ENCODE data around the gene TCF20.

TCF20 gene

DNA sequence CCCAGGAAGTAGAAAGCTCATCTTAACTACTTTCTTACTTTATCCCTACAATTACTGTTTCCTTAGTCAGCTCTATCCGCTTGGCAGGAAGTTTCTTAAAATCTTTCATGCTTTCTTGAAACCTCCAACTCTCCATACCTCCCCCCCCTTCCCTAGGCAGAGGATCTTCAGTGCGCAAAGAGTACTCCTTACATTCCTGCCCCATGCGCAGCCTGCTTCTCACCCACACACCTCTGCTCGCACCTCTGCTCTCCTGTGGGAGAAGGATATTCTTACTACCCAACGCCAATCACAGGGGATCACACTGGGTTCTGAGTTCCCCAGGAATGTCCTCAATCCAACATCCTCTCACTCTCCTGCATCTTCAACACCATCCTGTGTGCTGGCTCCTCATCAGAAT lies 12.3 kb downstream of the TCF20 start:
- DNase-seq (ENCODE audit: low read depth) = no peak

- no peak for DNase-seq (ENCODE audit: low read depth)
Measured at GRCh38 chr22:42257386-42257785, 13.1 kb downstream of the TCF20 start.

DNA sequence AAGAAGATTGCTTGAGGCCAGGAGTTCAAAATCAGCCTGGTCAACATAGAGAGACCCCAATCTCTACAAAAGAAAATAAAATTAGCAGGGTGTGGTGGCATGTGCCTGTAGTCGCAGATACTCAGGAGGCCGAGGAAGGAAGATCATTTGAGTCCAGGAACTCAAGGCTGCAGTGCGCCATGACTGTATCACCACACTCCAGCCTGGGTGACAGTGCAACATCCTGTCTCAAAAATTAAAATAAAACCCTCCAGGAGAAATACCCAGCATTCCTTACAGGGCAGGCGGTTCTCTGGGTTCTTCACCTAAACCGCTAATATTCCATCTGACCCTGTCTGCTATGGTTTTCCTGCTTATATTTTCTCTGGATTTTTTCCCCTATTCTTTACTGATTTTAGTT lies 13.5 kb downstream of the TCF20 start:
- no peak for DNase-seq (ENCODE audit: low read depth)

DNA sequence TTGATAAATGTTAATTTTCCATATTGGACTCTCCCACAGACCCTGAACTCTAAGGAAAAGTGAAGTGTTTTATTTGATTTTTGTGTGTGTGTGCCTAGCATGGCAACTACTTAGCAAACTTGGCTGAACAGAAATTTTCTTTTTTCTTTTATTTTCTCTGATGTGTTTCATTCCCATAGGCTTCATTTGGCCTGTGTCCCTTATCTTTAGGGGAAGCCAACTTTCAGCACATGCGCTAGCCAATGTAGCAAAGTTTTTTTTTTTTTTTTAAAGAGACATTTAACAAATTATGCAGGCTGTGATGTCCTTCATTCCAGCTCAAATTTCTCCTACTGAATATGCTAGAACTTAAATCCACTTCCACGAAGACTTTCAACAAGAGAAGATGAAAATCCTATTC lies 14.2 kb downstream of the TCF20 start:
- DNase-seq (ENCODE audit: low read depth) = no peak

GRCh38 chr22:42249831-42250230 lies 20.6 kb downstream of the TCF20 start:
- DNase-seq (ENCODE audit: low read depth) = no peak

GRCh38 chr22:42248995-42249394 lies 21.5 kb downstream of the TCF20 start:
- no peak for DNase-seq (ENCODE audit: low read depth)

DNA sequence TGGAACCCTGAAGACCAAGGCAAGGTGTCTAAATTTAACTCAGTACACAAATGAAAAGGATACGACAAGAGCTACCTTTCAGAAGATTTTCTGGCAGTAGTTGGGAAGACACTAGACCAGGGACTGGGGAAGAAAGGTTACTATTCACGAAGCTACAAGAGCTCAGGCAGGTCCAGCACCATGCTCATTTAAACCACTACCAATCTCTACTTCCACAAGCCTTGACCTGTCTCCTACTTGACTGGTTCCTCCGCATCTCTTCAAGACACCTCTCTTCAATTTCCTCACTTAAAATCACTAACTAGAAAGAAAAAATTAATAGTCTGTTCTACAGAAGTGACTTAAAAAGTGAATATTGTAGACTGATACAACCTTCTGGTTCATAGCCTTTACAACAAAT lies 22.9 kb downstream of the TCF20 start:
- DNase-seq (ENCODE audit: low read depth) = no peak

- no peak for DNase-seq (ENCODE audit: low read depth)
Measured at GRCh38 chr22:42243802-42244060, 26.7 kb downstream of the TCF20 start.

GRCh38 chr22:42236848-42237247 lies 33.6 kb downstream of the TCF20 start:
- DNase-seq (ENCODE audit: low read depth) = no peak

DNA sequence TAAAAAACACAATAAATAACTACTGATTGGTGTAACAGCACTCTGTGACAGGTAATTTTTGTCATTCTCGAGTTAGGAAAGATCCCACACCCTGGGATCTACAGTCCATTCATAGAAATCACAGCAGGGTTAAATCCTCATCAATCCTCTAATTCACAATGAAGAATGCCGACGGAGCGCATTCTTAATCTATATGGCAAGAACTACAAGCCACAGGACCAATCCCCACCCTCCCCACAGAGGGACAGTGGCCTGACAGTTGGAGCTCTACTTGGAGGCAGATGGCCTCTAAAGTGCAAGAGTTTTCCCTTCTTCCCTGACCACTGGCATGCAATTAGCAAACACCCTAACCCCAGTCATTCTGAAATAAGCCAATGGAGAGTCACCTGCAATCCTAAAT lies 34.2 kb downstream of the TCF20 start:
- DNase-seq (ENCODE audit: low read depth) = no peak

DNA sequence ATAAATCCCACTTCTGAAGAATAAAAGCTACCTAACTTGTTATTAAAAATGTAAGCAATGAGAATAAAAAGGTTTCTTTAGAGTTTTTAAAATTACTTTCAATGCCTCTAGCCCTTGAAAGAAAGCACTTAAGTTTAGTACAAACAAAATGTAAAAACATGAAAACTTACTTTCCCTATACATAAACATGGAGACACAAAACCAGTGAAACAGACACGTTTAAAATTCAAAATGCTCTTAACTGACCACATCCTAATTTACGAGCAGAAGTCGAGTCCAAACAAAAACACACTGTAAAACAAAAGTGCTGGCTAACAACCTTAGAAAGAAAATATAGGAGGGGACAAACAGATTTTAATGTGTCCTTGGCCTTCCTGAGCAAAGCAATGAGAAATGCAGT lies 36.6 kb downstream of the TCF20 start:
- DNase-seq (ENCODE audit: low read depth) = no peak

- no peak for DNase-seq (ENCODE audit: low read depth)
Measured at GRCh38 chr22:42231929-42232328, 38.5 kb downstream of the TCF20 start.

- no peak for DNase-seq (ENCODE audit: low read depth)
Measured at GRCh38 chr22:42229455-42230149, 40.9 kb downstream of the TCF20 start.

DNA sequence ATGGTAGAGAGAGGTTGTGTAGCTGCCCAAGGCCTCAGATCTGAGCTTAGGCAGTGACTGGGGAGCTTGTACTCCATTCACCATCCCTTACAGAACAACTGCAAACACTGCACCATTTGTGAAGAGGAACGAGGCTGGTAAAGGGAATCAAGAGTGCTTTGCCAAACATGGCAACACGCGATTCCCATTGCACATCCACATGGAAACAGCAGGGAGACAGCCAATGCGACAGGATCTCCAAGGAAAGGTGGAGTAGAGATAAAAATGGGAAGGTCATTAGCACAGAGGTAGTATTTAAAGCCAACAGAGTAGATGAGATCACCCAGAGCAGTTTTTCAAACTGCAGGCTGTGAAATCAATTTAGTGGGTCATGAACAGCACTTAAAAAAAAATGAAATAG lies 42.0 kb downstream of the TCF20 start:
- DNase-seq (ENCODE audit: low read depth) = no peak

DNA sequence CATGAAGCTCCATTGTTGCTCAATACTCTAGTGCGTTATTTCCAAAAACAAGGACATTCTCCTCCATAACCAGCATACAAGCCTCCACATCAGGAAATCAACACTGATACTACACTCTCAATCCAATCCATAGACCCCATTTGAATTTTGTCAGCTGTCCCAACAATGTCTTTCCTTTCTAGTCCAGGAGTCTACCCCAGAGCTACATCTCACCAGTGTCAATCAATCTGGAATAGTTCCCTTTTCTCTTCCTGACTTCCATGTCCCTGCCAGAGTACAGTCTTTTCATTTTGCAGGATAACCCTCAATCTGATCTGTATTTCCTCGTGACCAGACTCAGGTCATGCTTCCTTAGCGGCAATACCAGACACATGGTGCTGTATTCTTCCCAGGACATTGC lies 43.0 kb downstream of the TCF20 start:
- no peak for DNase-seq (ENCODE audit: low read depth)

DNA sequence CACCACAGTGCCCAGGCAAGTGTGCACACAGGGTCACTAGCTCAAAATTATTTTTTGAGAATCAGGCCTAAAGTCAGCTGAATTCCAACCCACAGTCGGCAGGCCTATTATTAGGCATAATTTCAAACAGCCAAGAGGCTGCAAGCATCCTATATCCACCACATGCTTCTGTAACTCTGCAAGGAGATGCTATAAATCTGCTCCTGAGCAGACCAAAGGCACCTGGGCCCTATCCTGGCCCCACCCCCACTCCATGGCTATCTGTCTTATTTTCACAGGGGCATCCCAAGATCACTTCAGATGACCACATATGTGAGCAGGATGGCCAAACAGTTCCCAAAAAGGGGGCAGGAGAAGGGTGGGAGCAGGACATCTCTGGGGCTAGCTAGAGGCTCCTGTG lies 44.6 kb downstream of the TCF20 start:
- DNase-seq (ENCODE audit: low read depth) = no peak

DNA sequence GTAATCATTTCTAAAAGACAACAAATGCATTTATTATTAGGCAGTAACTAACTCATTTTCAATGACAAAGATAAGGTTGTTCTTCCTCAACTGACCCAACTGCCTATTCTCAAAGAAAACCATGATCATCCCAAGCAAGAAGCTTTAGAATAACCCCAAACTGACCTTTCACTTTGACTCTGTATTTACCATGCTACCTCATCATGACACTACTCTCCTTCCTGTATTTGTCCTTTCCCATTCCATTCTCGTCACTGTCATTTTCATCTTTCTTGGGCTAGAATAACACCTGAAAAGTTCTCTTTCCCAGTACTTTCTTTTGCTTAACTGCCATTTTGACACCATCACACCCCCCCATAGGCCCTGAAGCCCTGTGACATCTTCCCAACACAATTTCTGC lies 48.3 kb downstream of the TCF20 start:
- no peak for DNase-seq (ENCODE audit: low read depth)

Data from activated T-helper 1 cell treated with Interleukin-2 at 50 U/mL for 16 hours (primary cell).